Neutrophil (primary cell): ENCODE data around the gene GPR68.

ENCODE experiments used
- H3K27ac ChIP-seq: fragments of 200-600 bp; sonication (generic); 2 replicates; pipeline ENCODE4 v1.5.1; 2016; ENCODE audit warnings: mild to moderate bottlenecking, moderate library complexity
- H3K27me3 ChIP-seq: fragments of 200-600 bp; sonication (generic); 2 replicates; pipeline ENCODE4 v1.6.0; 2016; ENCODE audit warnings: mild to moderate bottlenecking
- H3K36me3 ChIP-seq: fragments of 200-600 bp; sonication (generic); 2 replicates; pipeline ENCODE4 v1.5.1; 2017
- H3K4me1 ChIP-seq, 2 experiments: fragments of 200-600 bp in 1 of 2; sonication (generic) in 1 of 2; 1 replicate in 1 of 2; 2 replicates in 1 of 2; pipeline versions ENCODE4 v1.5.1 to v1.6.1; 2013 to 2016; ENCODE audit warnings: low read depth in 1 of 2, low read length in 1 of 2, mild to moderate bottlenecking in 1 of 2, moderate library complexity in 1 of 2; ENCODE audit not compliant: control insufficient read depth in 1 of 2, insufficient read depth in 1 of 2
- H3K4me3 ChIP-seq, 2 experiments: fragments of 200-600 bp in 1 of 2; sonication (generic) in 1 of 2; 1 replicate in 1 of 2; 2 replicates in 1 of 2; pipeline ENCODE4 v1.5.1; 2013 to 2016; ENCODE audit warnings: low read depth in 1 of 2, low read length in 1 of 2, mild to moderate bottlenecking in 1 of 2, moderate library complexity in 1 of 2
- H3K9me3 ChIP-seq: fragments of 200-600 bp; sonication (generic); 2 replicates; pipeline ENCODE4 v1.5.1; 2016
- TF ChIP-seq, protein P1 (sequence below): fragments of 200-600 bp; sonication (generic); IDR thresholded peaks from 2 replicates; pipeline ENCODE4 v1.5.1; 2016; ENCODE audit warnings: antibody characterized with exemption

GPR68 gene

DNA sequence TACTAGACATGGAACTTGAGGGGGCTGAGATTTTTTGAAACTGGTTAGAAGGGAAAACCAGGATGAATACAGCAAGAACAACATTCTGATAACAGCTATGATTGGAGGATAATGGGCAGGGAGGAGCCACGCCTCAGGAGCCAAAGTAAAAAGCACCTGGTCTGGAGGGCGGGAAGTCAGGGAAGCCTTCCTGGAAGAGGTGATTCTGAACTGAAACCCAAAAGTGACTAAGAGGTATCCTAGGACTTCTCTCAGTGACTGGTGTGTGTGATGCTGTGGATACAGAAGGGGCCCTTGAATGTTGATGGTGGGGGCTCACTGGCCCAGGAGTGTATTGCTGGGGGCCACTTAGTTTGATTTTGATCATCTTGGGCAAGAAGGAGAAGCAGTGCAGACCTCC, 18.8 kb upstream of the GPR68 start:
- Histone ChIP-seq H3K36me3 (no peaks in the 10 kb centered on the region), H3K4me3 (no peak overlapping the region), H3K4me1 (peaks cover 11 to 12% of the 10 kb centered on the region in 2 experiments), H3K9me3 (no peaks in the 10 kb centered on the region), H3K27me3 (peaks cover 63% of the 10 kb centered on the region), H3K27ac (no peak overlapping the region)
- TF ChIP-seq, protein P1, sequence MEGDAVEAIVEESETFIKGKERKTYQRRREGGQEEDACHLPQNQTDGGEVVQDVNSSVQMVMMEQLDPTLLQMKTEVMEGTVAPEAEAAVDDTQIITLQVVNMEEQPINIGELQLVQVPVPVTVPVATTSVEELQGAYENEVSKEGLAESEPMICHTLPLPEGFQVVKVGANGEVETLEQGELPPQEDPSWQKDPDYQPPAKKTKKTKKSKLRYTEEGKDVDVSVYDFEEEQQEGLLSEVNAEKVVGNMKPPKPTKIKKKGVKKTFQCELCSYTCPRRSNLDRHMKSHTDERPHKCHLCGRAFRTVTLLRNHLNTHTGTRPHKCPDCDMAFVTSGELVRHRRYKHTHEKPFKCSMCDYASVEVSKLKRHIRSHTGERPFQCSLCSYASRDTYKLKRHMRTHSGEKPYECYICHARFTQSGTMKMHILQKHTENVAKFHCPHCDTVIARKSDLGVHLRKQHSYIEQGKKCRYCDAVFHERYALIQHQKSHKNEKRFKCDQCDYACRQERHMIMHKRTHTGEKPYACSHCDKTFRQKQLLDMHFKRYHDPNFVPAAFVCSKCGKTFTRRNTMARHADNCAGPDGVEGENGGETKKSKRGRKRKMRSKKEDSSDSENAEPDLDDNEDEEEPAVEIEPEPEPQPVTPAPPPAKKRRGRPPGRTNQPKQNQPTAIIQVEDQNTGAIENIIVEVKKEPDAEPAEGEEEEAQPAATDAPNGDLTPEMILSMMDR: no peak

DNA sequence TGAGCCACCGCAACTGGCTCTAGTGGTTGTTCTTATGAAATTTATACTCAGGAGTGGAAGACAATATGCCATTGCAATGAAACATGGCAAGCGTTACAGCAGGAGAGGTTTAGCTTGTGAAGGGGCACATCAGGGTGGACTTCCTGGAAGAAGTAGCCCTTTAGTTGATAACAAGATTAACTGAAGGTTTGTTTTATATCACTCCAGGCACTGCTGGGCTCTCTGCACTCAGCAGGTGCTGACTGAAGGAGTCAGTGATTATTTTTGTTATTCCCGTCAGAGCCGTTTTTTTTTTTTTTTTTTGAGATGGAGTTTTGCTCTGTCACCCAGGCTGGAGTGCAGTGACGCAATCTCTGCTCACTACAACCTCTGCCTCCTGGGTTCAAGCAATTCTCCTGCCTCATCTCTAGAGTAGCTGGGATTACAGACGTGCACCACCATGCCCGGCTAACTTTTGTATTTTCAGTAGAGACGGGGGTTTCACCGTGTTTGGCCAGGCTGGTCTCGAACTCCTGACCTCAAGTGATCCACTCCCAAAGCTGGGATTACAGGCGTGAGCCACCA, 17.6 kb upstream of the GPR68 start:
- H3K4me1 ChIP-seq: peaks cover 12 to 16% of the 10 kb centered on the region in 2 experiments
- no peaks in the 10 kb centered on the region for H3K9me3 ChIP-seq
- TF ChIP-seq, protein P1: no peak
- peaks cover 76% of the 10 kb centered on the region for H3K27me3 ChIP-seq
- H3K4me3 ChIP-seq: no peak overlapping the region
- H3K36me3 ChIP-seq: no peaks in the 10 kb centered on the region
- no peak overlapping the region for H3K27ac ChIP-seq

DNA sequence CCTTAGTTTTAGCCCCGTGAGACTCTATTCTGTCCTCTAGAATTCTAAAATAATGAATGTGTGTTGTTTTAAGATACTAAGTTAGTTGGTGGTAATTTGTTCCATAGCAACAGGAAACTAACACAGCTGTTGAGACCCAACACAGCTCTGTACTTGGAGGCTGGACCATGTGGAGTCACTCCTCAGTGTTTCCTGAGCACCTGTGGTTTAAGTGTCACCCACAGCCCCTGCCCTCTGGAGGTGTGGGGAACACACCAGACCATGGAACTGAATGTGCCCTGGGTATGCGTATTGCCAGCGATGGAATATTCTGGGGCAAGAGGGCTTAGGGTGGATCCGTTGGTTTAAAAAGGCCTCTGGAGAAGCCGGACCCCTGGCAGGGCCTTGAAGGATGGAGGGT, 16.6 kb upstream of the GPR68 start:
- Histone ChIP-seq H3K4me1 (peaks cover 12 to 16% of the 10 kb centered on the region in 2 experiments), H3K27me3 (peaks cover 79% of the 10 kb centered on the region), H3K36me3 (no peaks in the 10 kb centered on the region), H3K9me3 (no peaks in the 10 kb centered on the region), H3K4me3 (no peak overlapping the region), H3K27ac (no peak overlapping the region)
- TF ChIP-seq, protein P1: no peak

DNA sequence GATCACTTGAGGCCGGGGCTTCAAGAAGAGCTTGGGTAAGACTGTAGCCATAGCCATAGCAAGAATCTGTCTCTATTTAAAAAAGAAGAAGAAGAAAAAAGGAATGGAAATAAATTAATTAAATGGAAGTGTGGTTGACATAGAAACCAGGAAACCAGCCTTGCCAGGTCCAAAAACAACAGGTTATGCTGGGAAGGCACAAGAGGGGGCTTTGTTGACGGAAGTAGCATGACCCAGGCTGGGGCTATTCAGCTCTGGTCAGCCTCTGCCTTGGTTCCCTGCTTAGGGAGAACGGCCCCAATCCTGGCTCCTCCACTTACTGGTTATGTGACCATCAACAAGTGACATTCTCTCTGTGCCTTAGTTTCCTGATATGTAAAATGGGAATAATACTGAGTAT, 14.4 kb upstream of the GPR68 start:
- TF ChIP-seq, protein P1: no peak
- H3K36me3 ChIP-seq: no peaks in the 10 kb centered on the region
- no peak overlapping the region for H3K27ac ChIP-seq
- no peaks in the 10 kb centered on the region for H3K9me3 ChIP-seq
- no peak overlapping the region for H3K4me3 ChIP-seq
- H3K4me1 ChIP-seq: peaks cover 13 to 17% of the 10 kb centered on the region in 2 experiments
- H3K27me3 ChIP-seq: peaks cover 60% of the 10 kb centered on the region

DNA sequence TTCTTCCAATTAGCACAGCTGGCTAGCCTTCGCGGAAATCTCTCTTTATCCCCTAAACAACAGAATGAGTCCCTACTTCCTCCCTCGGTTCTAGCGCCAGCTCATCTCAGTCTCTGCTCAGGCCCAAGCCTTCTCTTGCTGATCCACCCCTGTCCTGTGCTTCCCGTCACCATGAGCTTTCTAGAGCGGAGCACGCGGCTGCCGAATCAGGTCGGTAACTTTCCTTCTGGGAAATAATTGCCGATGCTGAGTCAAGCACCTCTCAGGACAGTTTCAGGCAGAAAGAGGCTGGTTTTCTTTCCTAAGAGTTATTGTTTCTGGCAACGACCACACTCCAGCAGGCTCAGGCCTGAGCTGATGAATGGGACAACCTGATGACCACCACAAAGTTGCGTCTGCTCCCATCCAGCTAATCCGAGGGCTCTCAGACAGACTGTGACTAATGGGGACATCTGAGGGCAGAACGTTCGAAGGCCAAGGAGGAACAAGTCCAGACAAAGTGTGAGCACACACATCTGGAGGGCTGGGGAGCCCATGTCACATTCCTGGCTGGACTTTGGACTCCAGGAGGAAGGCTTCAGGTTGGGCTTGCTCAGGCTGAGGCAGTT, 13.6 kb upstream of the GPR68 start:
- no peaks in the 10 kb centered on the region for H3K36me3 ChIP-seq
- TF ChIP-seq, protein P1: no peak
- no peak overlapping the region for H3K27ac ChIP-seq
- H3K27me3 ChIP-seq: peaks cover 53% of the 10 kb centered on the region
- no peak overlapping the region for H3K4me3 ChIP-seq
- H3K9me3 ChIP-seq: no peaks in the 10 kb centered on the region
- peaks cover 15 to 21% of the 10 kb centered on the region in 2 experiments for H3K4me1 ChIP-seq
